Liver (tissue), 3 donors: ENCODE data around the gene ACOT7.
"Not testable (repeated sequence)": the region's sequence is repeated elsewhere in the genome, so short reads cannot be mapped to it uniquely, and the experiment has no call there.

Source experiments
- CTCF ChIP-seq: fragments of 150-350 bp; IDR thresholded peaks from 2 replicates; pipeline ENCODE4 v1.5.1; 2017; ENCODE audit warnings: improper control_type of control experiment, low read depth, low read length; ENCODE audit not compliant: missing input control
- GABPA ChIP-seq, 2 donors: IDR thresholded peaks in 1 of 2; conservative IDR thresholded peaks in 1 of 2; 2 replicates each; pipeline ENCODE4 v1.6.1; 2016; ENCODE audit warnings: antibody characterized with exemption in 2 of 2, mild to moderate bottlenecking in 1 of 2, moderate library complexity in 1 of 2
- REST ChIP-seq: IDR thresholded peaks from 2 replicates; pipeline ENCODE4 v1.6.1; 2016; ENCODE audit warnings: antibody characterized with exemption, mild to moderate bottlenecking
- RXRA ChIP-seq, 2 donors: IDR thresholded peaks; 2 replicates each; pipeline ENCODE4 v1.6.1; 2017 to 2018; ENCODE audit warnings: antibody characterized with exemption in 2 of 2, mild to moderate bottlenecking in 1 of 2
- SP1 ChIP-seq: IDR thresholded peaks from 2 replicates; pipeline ENCODE4 v1.6.1; 2018; ENCODE audit warnings: antibody characterized with exemption, mild to moderate bottlenecking
- TAF1 ChIP-seq: conservative IDR thresholded peaks from 2 replicates; pipeline ENCODE4 v1.6.1; 2016; ENCODE audit warnings: antibody characterized with exemption, mild to moderate bottlenecking
- donor health status: healthy.
- donor health status: healthy.

- not testable (repeated sequence) for TF ChIP-seq CTCF; GABPA (IDR thresholded peaks at IDR 0.05 in 1 of 2, conservative IDR thresholded peaks at IDR 0.05 in 1 of 2); REST; SP1; TAF1; RXRA (IDR thresholded peaks at IDR 0.05)
These were observed 34.9 kb upstream of the ACOT7 start for GRCh38 chr1:6428453-6428852.
